ENCODE results near the gene PON2. TPM values are rescaled to one million over a fixed set of nuclear protein-coding genes. Genes with fewer than 3 reads are reported as not detected.

The PON2 gene
- total and polyA plus RNA-seq, 2 experiments from 2014 or later: 273 to 337 TPM

DNA sequence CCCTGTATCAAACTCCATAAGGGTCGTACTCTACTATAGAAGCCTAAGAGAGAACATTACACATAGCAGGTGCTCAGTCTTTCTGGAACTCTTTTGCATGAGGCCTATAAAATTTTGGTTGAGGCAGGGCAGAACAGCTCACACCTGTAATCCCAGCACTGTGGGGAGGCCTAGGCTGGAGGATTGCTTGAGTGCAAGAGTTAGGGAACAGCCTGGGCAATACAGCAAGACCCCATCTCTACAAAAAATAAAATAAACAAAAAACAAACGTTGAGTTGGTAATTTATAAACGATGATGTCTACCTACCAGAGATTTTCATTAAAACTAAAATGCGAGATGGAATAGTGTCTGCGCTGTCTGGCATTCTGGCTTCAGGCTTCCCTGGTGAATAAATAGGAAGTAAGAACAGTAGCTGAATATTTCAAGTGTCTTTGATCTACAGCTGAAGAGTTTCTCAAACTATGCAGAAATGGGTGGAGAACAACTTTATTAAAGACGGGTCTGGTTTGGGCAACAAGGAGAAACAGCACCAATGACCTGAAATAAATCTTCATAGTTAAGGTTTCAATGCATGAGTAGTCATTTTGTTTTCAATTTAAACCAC is 774 bp downstream of the PON2 start:
- Histone ChIP-seq H3K27ac (peak overlapping the region; percentile 97), H3K4me2 (peak overlapping the region; percentile 76), H3K9me3 (ENCODE audit: low read depth) (no peaks in the 10 kb centered on the region), H3K27me3 (no peaks in the 10 kb centered on the region), H2AFZ (peak overlapping the region; percentile 80), H4K20me1 (ENCODE audit: insufficient read depth, poor library complexity, severe bottlenecking) (no peaks in the 10 kb centered on the region), H3K79me2 (peaks cover 44% of the 10 kb centered on the region), H3K36me3 (replicated peaks; ENCODE audit: insufficient read depth, low read depth) (no peaks in the 10 kb centered on the region), H3K9me2 (replicated peaks; ENCODE audit: insufficient read depth) (no peaks in the 10 kb centered on the region), H3K4me1 (ENCODE audit: insufficient read depth) (peaks cover 37% of the 10 kb centered on the region), H3K4me3 (peak overlapping the region; percentile 43)
- TF ChIP-seq EZH2 (IDR thresholded peaks at IDR 0.05; ENCODE audit: borderline replicate concordance) (no peak), EZH2phosphoT487 (IDR thresholded peaks at IDR 0.05; ENCODE audit: low read depth, severe bottlenecking, unreplicated experiment) (no peak)
- TF ChIP-seq, protein P1, sequence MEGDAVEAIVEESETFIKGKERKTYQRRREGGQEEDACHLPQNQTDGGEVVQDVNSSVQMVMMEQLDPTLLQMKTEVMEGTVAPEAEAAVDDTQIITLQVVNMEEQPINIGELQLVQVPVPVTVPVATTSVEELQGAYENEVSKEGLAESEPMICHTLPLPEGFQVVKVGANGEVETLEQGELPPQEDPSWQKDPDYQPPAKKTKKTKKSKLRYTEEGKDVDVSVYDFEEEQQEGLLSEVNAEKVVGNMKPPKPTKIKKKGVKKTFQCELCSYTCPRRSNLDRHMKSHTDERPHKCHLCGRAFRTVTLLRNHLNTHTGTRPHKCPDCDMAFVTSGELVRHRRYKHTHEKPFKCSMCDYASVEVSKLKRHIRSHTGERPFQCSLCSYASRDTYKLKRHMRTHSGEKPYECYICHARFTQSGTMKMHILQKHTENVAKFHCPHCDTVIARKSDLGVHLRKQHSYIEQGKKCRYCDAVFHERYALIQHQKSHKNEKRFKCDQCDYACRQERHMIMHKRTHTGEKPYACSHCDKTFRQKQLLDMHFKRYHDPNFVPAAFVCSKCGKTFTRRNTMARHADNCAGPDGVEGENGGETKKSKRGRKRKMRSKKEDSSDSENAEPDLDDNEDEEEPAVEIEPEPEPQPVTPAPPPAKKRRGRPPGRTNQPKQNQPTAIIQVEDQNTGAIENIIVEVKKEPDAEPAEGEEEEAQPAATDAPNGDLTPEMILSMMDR (IDR thresholded peaks at IDR 0.05; ENCODE audit: poor library complexity): no peak
- WGBS (ENCODE audit: low lambda C conversion rate, missing lambda C conversion rate): 61% methylated on average over 6 of the region's 6 CpGs
- no peak for DNase-seq (ENCODE audit: low spot score)

- WGBS (ENCODE audit: low lambda C conversion rate, missing lambda C conversion rate): 88% methylated on average over 1 of the region's 1 CpG
- Histone ChIP-seq H3K36me3 (replicated peaks; ENCODE audit: insufficient read depth, low read depth) (no peaks in the 10 kb centered on the region), H4K20me1 (ENCODE audit: insufficient read depth, poor library complexity, severe bottlenecking) (no peaks in the 10 kb centered on the region), H3K4me2 (peak overlapping the region; percentile 76), H3K27ac (peak overlapping the region; percentile 97), H3K9me3 (ENCODE audit: low read depth) (no peaks in the 10 kb centered on the region), H3K4me1 (ENCODE audit: insufficient read depth) (peaks cover 37% of the 10 kb centered on the region), H2AFZ (no peak overlapping the region), H3K9me2 (replicated peaks; ENCODE audit: insufficient read depth) (no peaks in the 10 kb centered on the region), H3K4me3 (no peak overlapping the region), H3K27me3 (no peaks in the 10 kb centered on the region), H3K79me2 (peaks cover 52% of the 10 kb centered on the region)
- TF ChIP-seq EZH2phosphoT487 (IDR thresholded peaks at IDR 0.05; ENCODE audit: low read depth, severe bottlenecking, unreplicated experiment): no peak
- no peak for TF ChIP-seq EZH2 (IDR thresholded peaks at IDR 0.05; ENCODE audit: borderline replicate concordance)
- TF ChIP-seq, protein P1 (IDR thresholded peaks at IDR 0.05; ENCODE audit: poor library complexity): no peak
- no peak for DNase-seq (ENCODE audit: low spot score)
Observed at GRCh38 chr7:95433129-95433528, 1.7 kb downstream of the PON2 start.

DNA sequence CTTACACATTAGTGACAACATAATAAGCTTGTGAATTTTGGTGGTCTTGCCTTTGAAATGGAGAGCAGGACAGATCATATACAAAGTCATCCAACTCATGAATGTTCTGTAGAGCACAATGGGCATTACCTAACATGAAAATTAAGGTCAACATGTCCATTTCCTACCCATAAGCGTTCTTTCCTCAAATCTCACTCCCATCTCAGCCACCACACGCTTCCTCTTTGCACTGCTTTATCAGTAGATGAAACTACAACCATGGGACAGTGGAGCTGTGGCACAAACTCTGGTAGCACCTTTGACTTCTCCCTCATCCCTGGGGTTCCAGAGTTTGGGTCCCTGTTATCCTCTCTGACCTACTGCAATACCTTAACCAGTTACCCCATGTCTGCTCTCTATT is 2.2 kb downstream of the PON2 start:
- Histone ChIP-seq H3K27ac (no peak overlapping the region), H4K20me1 (ENCODE audit: insufficient read depth, poor library complexity, severe bottlenecking) (no peaks in the 10 kb centered on the region), H3K27me3 (no peaks in the 10 kb centered on the region), H3K4me2 (peak overlapping the region; percentile 76), H3K4me1 (ENCODE audit: insufficient read depth) (peaks cover 37% of the 10 kb centered on the region), H3K9me2 (replicated peaks; ENCODE audit: insufficient read depth) (no peaks in the 10 kb centered on the region), H3K9me3 (ENCODE audit: low read depth) (no peaks in the 10 kb centered on the region), H2AFZ (no peak overlapping the region), H3K36me3 (replicated peaks; ENCODE audit: insufficient read depth, low read depth) (no peaks in the 10 kb centered on the region), H3K4me3 (no peak overlapping the region), H3K79me2 (peaks cover 57% of the 10 kb centered on the region)
- no peak for DNase-seq (ENCODE audit: low spot score)
- TF ChIP-seq, protein P1 (IDR thresholded peaks at IDR 0.05; ENCODE audit: poor library complexity): no peak
- no peak for TF ChIP-seq EZH2 (IDR thresholded peaks at IDR 0.05; ENCODE audit: borderline replicate concordance)
- WGBS (ENCODE audit: low lambda C conversion rate, missing lambda C conversion rate): 79% methylated on average over 2 of the region's 2 CpGs

Data from hepatocyte (in vitro differentiated cells).